Measurements from ENCODE around the gene RNF38. TPM values are rescaled to one million over a fixed set of nuclear protein-coding genes. Genes with fewer than 3 reads are reported as not detected.
A peak's percentile ranks its signal among the peaks of the same experiment; 100 is the strongest.

RNF38 gene
- total RNA-seq, 1 donor from 2014 or later, result 16.1 TPM

- TF ChIP-seq, protein P1, sequence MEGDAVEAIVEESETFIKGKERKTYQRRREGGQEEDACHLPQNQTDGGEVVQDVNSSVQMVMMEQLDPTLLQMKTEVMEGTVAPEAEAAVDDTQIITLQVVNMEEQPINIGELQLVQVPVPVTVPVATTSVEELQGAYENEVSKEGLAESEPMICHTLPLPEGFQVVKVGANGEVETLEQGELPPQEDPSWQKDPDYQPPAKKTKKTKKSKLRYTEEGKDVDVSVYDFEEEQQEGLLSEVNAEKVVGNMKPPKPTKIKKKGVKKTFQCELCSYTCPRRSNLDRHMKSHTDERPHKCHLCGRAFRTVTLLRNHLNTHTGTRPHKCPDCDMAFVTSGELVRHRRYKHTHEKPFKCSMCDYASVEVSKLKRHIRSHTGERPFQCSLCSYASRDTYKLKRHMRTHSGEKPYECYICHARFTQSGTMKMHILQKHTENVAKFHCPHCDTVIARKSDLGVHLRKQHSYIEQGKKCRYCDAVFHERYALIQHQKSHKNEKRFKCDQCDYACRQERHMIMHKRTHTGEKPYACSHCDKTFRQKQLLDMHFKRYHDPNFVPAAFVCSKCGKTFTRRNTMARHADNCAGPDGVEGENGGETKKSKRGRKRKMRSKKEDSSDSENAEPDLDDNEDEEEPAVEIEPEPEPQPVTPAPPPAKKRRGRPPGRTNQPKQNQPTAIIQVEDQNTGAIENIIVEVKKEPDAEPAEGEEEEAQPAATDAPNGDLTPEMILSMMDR (IDR thresholded peaks at IDR 0.05), result no peak
- Histone ChIP-seq H3K36me3 (no peaks in the 10 kb centered on the region), H3K4me1 (peaks cover 0 to 9% of the 10 kb centered on the region in 2 donors), H3K27me3 (no peaks in the 10 kb centered on the region), H3K4me3 (no peak overlapping the region), H3K27ac (no peak overlapping the region), H3K9me3 (no peaks in the 10 kb centered on the region)
- intact Hi-C loops (cut with DNase I), result loop anchor here (1.0 to 10.0 kb wide), 4 partner anchors 85 to 1945 kb away; partner anchors contain the start of genes DNAI1, FAM219A, GRHPR and MELK
- no peak for DNase-seq (ENCODE audit: low spot score in 2 of 2)
These were observed 1.9 kb upstream of the RNF38 start for GRCh38 chr9:36401897-36402480.

- Histone ChIP-seq H3K9me3 (no peaks in the 10 kb centered on the region), H3K4me3 (peak overlapping the region; percentile 64 to 79), H3K27me3 (no peaks in the 10 kb centered on the region), H3K36me3 (no peaks in the 10 kb centered on the region), H3K27ac (peak overlapping the region; percentile 87 to 94), H3K4me1 (peaks cover 0 to 9% of the 10 kb centered on the region in 2 donors)
- no peak for DNase-seq (ENCODE audit: low spot score in 2 of 2)
- intact Hi-C loops (cut with DNase I), result loop anchor here (1.0 to 10.0 kb wide), 4 partner anchors 86 to 1944 kb away; partner anchors contain the start of genes DNAI1, FAM219A, GRHPR and MELK
- TF ChIP-seq, protein P1 (IDR thresholded peaks at IDR 0.05), result no peak
These were observed 1.2 kb upstream of the RNF38 start for GRCh38 chr9:36401164-36401740.

GRCh38 chr9:36400332-36401163 lies 479 bp upstream of the RNF38 start:
- DNase-seq (ENCODE audit: low spot score in 2 of 2), result peak; percentile 38 to 90
- intact Hi-C loops (cut with DNase I), result loop anchor here (1.0 to 10.0 kb wide), 4 partner anchors 87 to 1943 kb away; partner anchors contain the start of genes DNAI1, FAM219A, GRHPR and MELK
- H3K4me1 ChIP-seq, result peaks cover 0 to 9% of the 10 kb centered on the region in 2 donors
- H3K27me3 ChIP-seq, result no peaks in the 10 kb centered on the region
- TF ChIP-seq, protein P1 (IDR thresholded peaks at IDR 0.05), result peak in 1 of 3 experiments; percentile 17
- H3K4me3 ChIP-seq, result peak overlapping the region; percentile 64 to 79
- H3K27ac ChIP-seq, result peak overlapping the region; percentile 87 to 94
- H3K36me3 ChIP-seq, result no peaks in the 10 kb centered on the region
- no peaks in the 10 kb centered on the region for H3K9me3 ChIP-seq

DNA sequence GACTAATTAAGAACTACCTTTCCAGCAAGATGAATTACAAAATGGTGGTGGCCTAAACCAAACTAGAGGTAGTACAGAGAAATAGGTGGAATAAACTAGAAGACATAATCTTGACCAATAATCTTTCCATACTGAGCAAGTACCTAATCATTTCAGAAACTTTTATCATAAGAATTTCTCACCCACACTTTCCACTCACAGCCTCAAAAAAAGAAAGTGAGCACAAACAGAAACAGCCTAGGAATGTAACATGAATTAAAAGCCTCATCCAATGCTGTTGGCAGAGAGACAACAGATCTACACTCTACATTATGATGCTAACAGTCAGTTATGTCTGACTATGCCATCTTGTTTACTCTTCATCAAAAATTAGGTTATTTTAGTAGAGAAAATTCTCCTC lies 1.3 kb downstream of the RNF38 start:
- Histone ChIP-seq H3K36me3 (no peaks in the 10 kb centered on the region), H3K27ac (peak overlapping the region in 1 of 2 donors; percentile 9), H3K4me3 (peak overlapping the region in 1 of 2 donors; percentile 79), H3K27me3 (no peaks in the 10 kb centered on the region), H3K4me1 (peaks cover 0 to 15% of the 10 kb centered on the region in 2 donors), H3K9me3 (no peaks in the 10 kb centered on the region)
- intact Hi-C loops (cut with DNase I), result no loop called here
- TF ChIP-seq, protein P1 (IDR thresholded peaks at IDR 0.05), result no peak
- DNase-seq (ENCODE audit: low spot score in 2 of 2), result no peak

GRCh38 chr9:36396985-36397384 lies 3.1 kb downstream of the RNF38 start:
- H3K27me3 ChIP-seq, result no peaks in the 10 kb centered on the region
- H3K27ac ChIP-seq, result no peak overlapping the region
- no peaks in the 10 kb centered on the region for H3K36me3 ChIP-seq
- intact Hi-C loops (cut with DNase I), result no loop called here
- H3K4me3 ChIP-seq, result no peak overlapping the region
- TF ChIP-seq, protein P1 (IDR thresholded peaks at IDR 0.05), result no peak
- no peak for DNase-seq (ENCODE audit: low spot score in 2 of 2)
- H3K4me1 ChIP-seq, result peaks cover 0 to 23% of the 10 kb centered on the region in 2 donors
- H3K9me3 ChIP-seq, result no peaks in the 10 kb centered on the region
